Mesenchymal stem cell (in vitro differentiated cells and primary cell): ENCODE results near the gene SEC22A.

Experiments
- DNase-seq: peaks from one replicate; pipeline ENCODE4 v3.0.0-alpha.2; 2013
- H2AFZ ChIP-seq: one replicate; pipeline ENCODE4 v1.6.1; 2013; ENCODE audit warnings: low read depth, mild to moderate bottlenecking, control low read depth, inconsistent platforms, low read length, moderate library complexity
- H2AK5ac ChIP-seq: 2 replicates; pipeline ENCODE4 v1.6.1; 2013; ENCODE audit warnings: low read length, moderate library complexity, mild to moderate bottlenecking, inconsistent platforms; ENCODE audit not compliant: severe bottlenecking
- H2BK120ac ChIP-seq: one replicate; pipeline ENCODE4 v1.6.1; 2013; ENCODE audit warnings: low read depth, mild to moderate bottlenecking, inconsistent platforms, low read length, moderate library complexity
- H2BK12ac ChIP-seq, 2 experiments: one replicate each; pipeline ENCODE4 v1.6.1; 2013; ENCODE audit warnings: inconsistent platforms in 2 of 2, low read length in 2 of 2, mild to moderate bottlenecking in 2 of 2, moderate library complexity in 2 of 2, control low read depth in 1 of 2
- H2BK15ac ChIP-seq: one replicate; pipeline ENCODE4 v1.6.1; 2013; ENCODE audit warnings: mild to moderate bottlenecking, low read depth, inconsistent platforms; ENCODE audit not compliant: poor library complexity, severe bottlenecking
- H2BK5ac ChIP-seq: 2 replicates; pipeline ENCODE4 v1.6.1; 2013; ENCODE audit warnings: low read depth, mild to moderate bottlenecking, low read length, control low read depth, inconsistent platforms; ENCODE audit not compliant: poor library complexity, severe bottlenecking
- H3K14ac ChIP-seq, 2 experiments: one replicate each; pipeline ENCODE4 v1.6.1; 2013; ENCODE audit warnings: inconsistent platforms in 2 of 2, low read length in 2 of 2, control low read depth in 1 of 2, mild to moderate bottlenecking in 1 of 2, moderate library complexity in 1 of 2
- H3K18ac ChIP-seq, 2 experiments: one replicate each; pipeline ENCODE4 v1.6.1; 2013; ENCODE audit warnings: inconsistent platforms in 2 of 2, low read length in 2 of 2, control low read depth in 1 of 2, low read depth in 1 of 2, mild to moderate bottlenecking in 1 of 2
- H3K23ac ChIP-seq, 2 experiments: one replicate each; pipeline ENCODE4 v1.6.1; 2013; ENCODE audit warnings: inconsistent platforms in 2 of 2, low read length in 2 of 2, mild to moderate bottlenecking in 2 of 2, moderate library complexity in 2 of 2, control low read depth in 1 of 2
- H3K27ac ChIP-seq: 2 replicates; pipeline ENCODE4 v1.5.1; 2013; ENCODE audit warnings: mild to moderate bottlenecking, moderate library complexity, low read length, control low read depth, inconsistent platforms; ENCODE audit not compliant: poor library complexity, severe bottlenecking
- H3K27me3 ChIP-seq, 2 experiments: 2 replicates each; pipeline versions ENCODE4 v1.6.1 to v1.7.0; 2013; ENCODE audit warnings: low read length in 2 of 2, mild to moderate bottlenecking in 2 of 2, moderate library complexity in 2 of 2, control low read depth in 1 of 2, inconsistent platforms in 1 of 2; ENCODE audit not compliant: control insufficient read depth in 1 of 2, insufficient read depth in 1 of 2
- H3K36me3 ChIP-seq, 2 experiments: 2 replicates each; pipeline versions ENCODE4 v1.6.1 to v1.7.0; 2013; ENCODE audit warnings: low read length in 2 of 2, control low read depth in 1 of 2, inconsistent platforms in 1 of 2, low read depth in 1 of 2, mild to moderate bottlenecking in 1 of 2; ENCODE audit not compliant: insufficient read depth in 2 of 2, control insufficient read depth in 1 of 2
- H3K4ac ChIP-seq, 2 experiments: one replicate each; pipeline ENCODE4 v1.6.1; 2013; ENCODE audit warnings: inconsistent platforms in 2 of 2, low read length in 2 of 2, mild to moderate bottlenecking in 2 of 2, moderate library complexity in 2 of 2, control low read depth in 1 of 2, low read depth in 1 of 2
- H3K4me1 ChIP-seq: 2 replicates; pipeline ENCODE4 v1.6.1; 2013; ENCODE audit warnings: low read depth, low read length, control low read depth; ENCODE audit not compliant: control insufficient read depth, insufficient read depth
- H3K4me2 ChIP-seq: 2 replicates; pipeline ENCODE4 v1.6.1; 2013; ENCODE audit warnings: low read length, mild to moderate bottlenecking, inconsistent platforms; ENCODE audit not compliant: poor library complexity, severe bottlenecking
- H3K4me3 ChIP-seq, 2 experiments: 2 replicates each; pipeline versions ENCODE4 v1.5.1 to v1.7.0; 2013; ENCODE audit warnings: low read length in 2 of 2, mild to moderate bottlenecking in 2 of 2, control low read depth in 1 of 2, low read depth in 1 of 2; ENCODE audit not compliant: insufficient read depth in 1 of 2
- H3K79me1 ChIP-seq: replicated peaks from 2 replicates; pipeline ENCODE4 v1.6.1; 2013; ENCODE audit warnings: mild to moderate bottlenecking, control low read depth, low read length, inconsistent platforms; ENCODE audit not compliant: poor library complexity, severe bottlenecking
- H3K9ac ChIP-seq: 2 replicates; pipeline ENCODE4 v1.7.0; 2013; ENCODE audit warnings: mild to moderate bottlenecking, low read length, moderate library complexity
- H3K9me3 ChIP-seq: 2 replicates; pipeline ENCODE4 v1.7.0; 2013; ENCODE audit warnings: mild to moderate bottlenecking, low read length; ENCODE audit not compliant: control insufficient read depth
- H4K8ac ChIP-seq: one replicate; pipeline ENCODE4 v1.6.1; 2013; ENCODE audit warnings: inconsistent platforms, mild to moderate bottlenecking, low read length, moderate library complexity
- H4K91ac ChIP-seq: one replicate; pipeline ENCODE4 v1.6.1; 2013; ENCODE audit warnings: mild to moderate bottlenecking, low read length, inconsistent platforms
- WGBS: methylation state at CpG from one replicate; pipeline ENCODE4 v1.1.7; 2013; ENCODE audit warnings: mixed read lengths; 5-methylcytosine and 5-hydroxymethylcytosine counted together

Gene SEC22A

DNA sequence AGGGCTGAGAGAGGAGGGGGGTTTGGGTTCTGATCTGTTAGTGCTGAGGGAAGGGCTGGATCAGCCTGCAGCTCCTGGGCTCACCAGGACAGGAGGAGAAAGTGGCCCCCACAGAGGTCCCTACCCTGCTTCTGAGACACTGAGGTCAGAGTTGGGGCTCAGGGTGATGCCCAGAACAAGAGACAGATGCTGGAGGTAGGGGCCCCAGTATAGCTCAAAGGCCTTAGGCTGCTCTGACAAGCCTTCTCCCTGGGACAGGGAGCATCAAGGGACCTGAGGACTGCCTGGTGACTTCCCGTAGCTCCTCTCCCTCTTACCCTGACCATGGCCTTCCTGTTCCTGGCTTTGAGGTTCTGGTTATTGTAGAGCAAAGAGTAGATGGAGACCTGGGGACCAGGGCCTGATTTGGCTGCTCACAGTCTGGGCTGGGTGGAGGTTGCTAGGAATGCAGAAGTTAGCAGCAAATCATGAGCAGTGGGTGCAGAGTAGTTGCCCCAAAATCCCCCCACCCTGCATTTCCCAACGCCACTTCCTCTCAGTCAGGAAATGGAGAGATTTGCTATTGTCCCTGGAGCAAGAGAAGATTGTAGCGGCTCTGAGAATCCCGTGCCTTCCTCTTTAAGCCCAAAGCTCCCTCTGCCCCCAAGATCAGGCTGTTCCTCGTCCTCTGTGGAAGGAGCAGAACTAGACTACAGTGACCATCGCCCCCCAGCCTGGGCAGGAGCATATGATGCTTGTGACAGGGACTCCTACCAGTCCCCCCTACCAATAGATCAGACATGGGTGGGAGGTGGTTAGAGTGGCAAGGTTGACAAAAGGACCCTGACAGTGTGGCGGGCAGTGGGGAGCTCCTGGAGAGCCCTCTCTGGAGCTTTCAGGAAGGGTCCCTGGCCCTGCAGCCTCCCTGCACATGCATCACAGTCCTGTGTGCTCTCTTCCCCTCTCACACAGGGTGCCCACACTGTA lies 47.4 kb upstream of the SEC22A start:
- no peak overlapping the region for H2BK5ac ChIP-seq
- no peak overlapping the region for H3K14ac ChIP-seq
- no peak overlapping the region for H4K8ac ChIP-seq
- H2BK12ac ChIP-seq, result no peak overlapping the region
- H4K91ac ChIP-seq, result no peak overlapping the region
- no peak overlapping the region for H2AFZ ChIP-seq
- no peak overlapping the region for H3K4ac ChIP-seq
- H2AK5ac ChIP-seq, result no peak overlapping the region
- no peaks in the 10 kb centered on the region for H3K4me1 ChIP-seq
- no peak overlapping the region for H3K9ac ChIP-seq
- no peaks in the 10 kb centered on the region for H3K9me3 ChIP-seq
- H3K27ac ChIP-seq, result no peak overlapping the region
- H3K18ac ChIP-seq, result no peak overlapping the region
- H3K27me3 ChIP-seq, result no peaks in the 10 kb centered on the region
- H3K4me2 ChIP-seq, result no peak overlapping the region
- no peak overlapping the region for H2BK120ac ChIP-seq
- no peak overlapping the region for H3K23ac ChIP-seq
- H3K79me1 ChIP-seq, result peaks cover 3% of the 10 kb centered on the region
- H3K36me3 ChIP-seq, result peaks cover 79 to 96% of the 10 kb centered on the region in 2 experiments
- no peak for DNase-seq
- no peak overlapping the region for H3K4me3 ChIP-seq
- H2BK15ac ChIP-seq, result no peak overlapping the region
- WGBS, result 89% methylated on average over 2 of the region's 7 CpGs

DNA sequence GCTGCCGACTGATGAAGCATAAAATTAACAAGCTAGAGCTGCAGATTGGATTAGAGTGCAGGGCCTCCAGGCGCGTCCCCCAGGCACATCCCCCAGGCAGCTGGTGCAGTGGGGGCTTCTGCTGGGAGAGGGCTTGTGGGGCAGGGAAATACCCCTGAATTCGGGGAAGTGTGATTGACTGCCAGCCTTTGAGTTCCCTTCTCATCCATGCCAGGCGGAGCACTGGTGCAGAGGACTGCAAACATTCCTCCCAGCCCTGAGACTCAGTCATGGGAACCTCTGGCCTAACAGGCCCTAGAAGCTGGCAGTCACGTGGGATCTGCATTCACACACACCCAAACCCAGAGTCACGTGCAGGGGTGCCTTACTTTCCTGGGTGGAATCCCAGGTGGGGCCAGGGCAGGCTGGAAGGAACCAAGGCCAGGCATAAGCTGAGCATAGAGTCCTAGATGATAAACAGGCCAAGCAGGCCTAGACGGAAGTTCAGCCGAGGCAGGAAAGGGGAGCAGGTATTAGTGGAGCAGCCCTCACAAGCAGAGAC lies 46.2 kb upstream of the SEC22A start:
- Histone ChIP-seq H2BK5ac (no peak overlapping the region), H3K4me1 (no peaks in the 10 kb centered on the region), H2AFZ (no peak overlapping the region), H4K91ac (no peak overlapping the region), H3K36me3 (peaks cover 72 to 95% of the 10 kb centered on the region in 2 experiments), H2BK12ac (no peak overlapping the region), H2BK120ac (no peak overlapping the region), H3K18ac (no peak overlapping the region), H3K79me1 (peaks cover 2% of the 10 kb centered on the region), H3K9ac (no peak overlapping the region), H3K9me3 (no peaks in the 10 kb centered on the region), H2AK5ac (no peak overlapping the region), H4K8ac (no peak overlapping the region), H3K4me2 (no peak overlapping the region), H2BK15ac (no peak overlapping the region), H3K14ac (no peak overlapping the region), H3K4ac (no peak overlapping the region), H3K27me3 (no peaks in the 10 kb centered on the region), H3K23ac (no peak overlapping the region), H3K4me3 (no peak overlapping the region), H3K27ac (no peak overlapping the region)
- no peak for DNase-seq
- 98% methylated on average over 9 of the region's 9 CpGs for WGBS

DNA sequence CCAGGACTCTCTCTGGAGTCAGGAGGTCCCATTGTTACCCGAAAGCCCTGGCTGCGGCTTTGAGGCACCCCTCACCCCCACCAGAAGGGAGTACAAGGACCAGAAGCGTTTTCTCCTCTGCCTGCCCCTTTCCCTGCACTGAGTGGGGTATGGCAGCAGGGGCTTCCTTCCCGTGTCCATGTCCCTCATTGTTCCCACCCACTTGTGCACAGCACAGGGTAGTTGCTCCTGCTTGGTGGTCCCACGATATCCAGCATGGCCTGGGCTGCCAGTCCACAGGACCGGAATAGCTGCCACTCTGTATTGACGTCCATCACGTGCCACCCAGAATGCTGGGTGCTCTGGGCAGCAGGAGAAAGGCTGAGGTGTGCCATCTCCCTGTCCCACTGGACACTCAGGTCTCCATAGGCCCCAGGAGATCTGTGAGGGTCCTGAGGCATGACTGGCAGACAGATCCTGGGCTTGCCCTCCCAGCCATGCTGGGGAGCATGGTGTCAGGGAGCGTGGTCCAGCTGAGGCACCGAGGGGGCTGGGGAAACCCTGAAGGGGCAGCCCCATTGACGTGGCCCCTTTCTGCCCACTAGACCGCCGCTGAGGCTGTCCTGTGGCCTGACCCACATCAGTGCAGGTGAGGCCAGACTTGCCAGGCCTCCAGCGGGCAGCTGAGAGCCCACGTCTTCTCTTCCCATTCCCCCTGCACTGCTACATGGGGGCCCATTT lies 45.3 kb upstream of the SEC22A start:
- no peak overlapping the region for H3K4ac ChIP-seq
- H2BK120ac ChIP-seq, result no peak overlapping the region
- no peaks in the 10 kb centered on the region for H3K4me1 ChIP-seq
- no peaks in the 10 kb centered on the region for H3K27me3 ChIP-seq
- H2BK5ac ChIP-seq, result no peak overlapping the region
- H3K14ac ChIP-seq, result no peak overlapping the region
- H2BK15ac ChIP-seq, result no peak overlapping the region
- H3K27ac ChIP-seq, result no peak overlapping the region
- H2AFZ ChIP-seq, result no peak overlapping the region
- H4K91ac ChIP-seq, result no peak overlapping the region
- H2BK12ac ChIP-seq, result no peak overlapping the region
- H3K23ac ChIP-seq, result no peak overlapping the region
- H3K79me1 ChIP-seq, result peaks cover 2% of the 10 kb centered on the region
- H3K4me2 ChIP-seq, result no peak overlapping the region
- no peaks in the 10 kb centered on the region for H3K9me3 ChIP-seq
- no peak overlapping the region for H2AK5ac ChIP-seq
- peaks cover 69 to 94% of the 10 kb centered on the region in 2 experiments for H3K36me3 ChIP-seq
- no peak overlapping the region for H4K8ac ChIP-seq
- no peak overlapping the region for H3K18ac ChIP-seq
- no peak for DNase-seq
- WGBS, result 97% methylated on average over 15 of the region's 15 CpGs
- no peak overlapping the region for H3K4me3 ChIP-seq
- H3K9ac ChIP-seq, result no peak overlapping the region

DNA sequence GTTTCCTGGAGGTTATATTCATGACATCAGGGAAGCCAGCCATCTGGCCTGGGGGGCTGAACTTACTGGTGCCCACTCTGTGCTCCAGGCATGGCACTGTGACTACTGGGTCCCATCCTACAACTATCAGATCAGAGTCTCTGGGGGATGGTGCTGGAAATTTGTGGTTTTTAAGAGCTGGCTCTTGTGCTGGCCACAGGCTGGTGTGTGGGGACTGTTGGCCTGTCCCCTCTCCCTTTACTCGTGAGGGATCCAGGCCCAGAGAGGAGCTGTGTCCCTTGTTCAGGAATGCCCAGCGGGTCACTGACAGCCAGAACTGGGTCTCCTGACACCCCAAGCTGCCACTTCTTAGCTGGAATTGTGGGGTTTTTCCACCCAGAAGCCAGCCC lies 44.5 kb upstream of the SEC22A start:
- H3K4me1 ChIP-seq, result no peaks in the 10 kb centered on the region
- no peak overlapping the region for H3K4me2 ChIP-seq
- no peak overlapping the region for H4K8ac ChIP-seq
- H3K18ac ChIP-seq, result no peak overlapping the region
- H2AFZ ChIP-seq, result no peak overlapping the region
- H3K9me3 ChIP-seq, result no peaks in the 10 kb centered on the region
- H2BK12ac ChIP-seq, result no peak overlapping the region
- H3K4me3 ChIP-seq, result no peak overlapping the region
- no peak overlapping the region for H3K9ac ChIP-seq
- H3K23ac ChIP-seq, result no peak overlapping the region
- no peak overlapping the region for H4K91ac ChIP-seq
- H2BK15ac ChIP-seq, result no peak overlapping the region
- DNase-seq, result no peak
- H3K27me3 ChIP-seq, result no peaks in the 10 kb centered on the region
- WGBS, result 93% methylated on average over 2 of the region's 2 CpGs
- H3K14ac ChIP-seq, result no peak overlapping the region
- H3K36me3 ChIP-seq, result peaks cover 67 to 98% of the 10 kb centered on the region in 2 experiments
- H2BK5ac ChIP-seq, result no peak overlapping the region
- peaks cover 2% of the 10 kb centered on the region for H3K79me1 ChIP-seq
- H3K4ac ChIP-seq, result no peak overlapping the region
- H2BK120ac ChIP-seq, result no peak overlapping the region
- H3K27ac ChIP-seq, result no peak overlapping the region
- no peak overlapping the region for H2AK5ac ChIP-seq
